ENCODE data around the gene SMG6.

Gene SMG6

DNA sequence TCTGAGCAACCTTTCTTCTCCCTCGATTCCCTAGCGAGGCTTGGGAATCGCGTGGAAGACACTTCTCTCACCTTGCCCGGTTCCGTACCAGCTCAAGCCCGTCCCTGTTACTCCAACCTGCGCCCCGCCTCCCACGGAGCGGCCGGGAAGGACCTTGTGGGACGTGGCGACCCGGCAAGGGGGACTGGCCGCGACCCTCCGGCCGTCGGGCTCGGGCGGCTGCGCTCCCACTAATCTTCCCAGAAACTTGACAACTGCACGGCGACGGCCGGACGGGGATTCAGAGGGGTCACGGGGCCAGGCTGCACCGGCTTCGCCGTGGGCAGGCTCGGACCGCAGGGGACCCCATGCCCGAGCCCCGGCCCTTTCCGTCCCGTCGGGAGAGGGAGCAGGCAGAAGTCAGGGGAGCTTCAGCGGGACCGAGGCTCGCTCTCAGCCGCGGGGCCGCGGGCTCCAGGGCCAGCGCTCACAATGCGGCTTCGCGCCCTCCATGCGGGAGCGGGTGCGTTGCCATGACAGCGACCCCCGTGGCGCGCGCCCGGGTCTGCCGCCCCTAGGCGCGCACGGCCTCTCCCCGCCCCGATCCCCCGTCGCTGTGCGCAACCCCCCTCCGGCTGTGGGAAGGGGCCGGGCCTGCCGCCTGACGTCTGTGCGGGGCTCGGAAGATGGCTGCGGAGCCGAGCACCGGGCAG lies 33.4 kb upstream of the SMG6 start, which contains the start of gene SGSM2:
Gene SGSM2 (plus strand): TSS at position 650 of the 692 bp plus-strand sequence. CDS start 188 bp downstream, outside the sequence.
- ChIA-PET CTCF (interaction anchor here (0.5 to 10.9 kb wide), 10 partner anchors 11 to 450 kb away, joined by 3 to 110 read pairs (median 4); no protein-coding TSS in a partner anchor), POLR2A (interaction anchor here (0.5 to 4.0 kb wide), 18 partner anchors 8 to 79 kb away, joined by 3 to 49 read pairs (median 6); partner anchors contain the start of genes SMG6 and SRR)
- Histone ChIP-seq H3K9me3 (ENCODE audit: control insufficient read depth, insufficient read depth, low read depth, low read length) (no peaks in the 10 kb centered on the region), H3K27ac (ENCODE audit: extremely low read depth, low read depth, low read length) (peak within 1 kb of the TSS; percentile 88), H3K4me1 (ENCODE audit: control insufficient read depth, insufficient read depth, low read length) (peaks cover 14% of the 10 kb centered on the region), H3K4me3 (ENCODE audit: low read depth, low read length) (peak within 1 kb of the TSS; percentile 56), H3K36me3 (ENCODE audit: control insufficient read depth in 2 of 2, insufficient read depth in 1 of 2, low read length in 2 of 2) (peaks cover 34 to 42% of the 10 kb centered on the region in 2 experiments)
- TF ChIP-seq ZSCAN23 (tag by site-specific recombination; IDR thresholded peaks at IDR 0.05) (no peak), ZIC2 (tag by site-specific recombination; IDR thresholded peaks at IDR 0.05) (peak; percentile 42), ZNF2 (tag by site-specific recombination; IDR thresholded peaks at IDR 0.05) (0 out of 2 replicates have a peak, but pooled peaks have one; percentile 9), ZNF777 (tag by site-specific recombination; IDR thresholded peaks at IDR 0.05; ENCODE audit: borderline replicate concordance) (peak; percentile 72; the same call in 1 of the 2 replicates), MEIS1 (CRISPR knock-in tag; IDR thresholded peaks at IDR 0.05; ENCODE audit: borderline replicate concordance) (no peak), GFI1B (tag by site-specific recombination; IDR thresholded peaks at IDR 0.05) (no peak), BCL11B (tag by site-specific recombination; IDR thresholded peaks at IDR 0.05; ENCODE audit: low read depth) (peak; percentile 46; the same call in 1 of the 2 replicates), ZNF324 (tag by site-specific recombination; IDR thresholded peaks at IDR 0.05) (no peak), ZNF335 (tag by site-specific recombination; conservative IDR thresholded peaks at IDR 0.05) (peak; percentile 99), ZNF391 (tag by site-specific recombination; IDR thresholded peaks at IDR 0.05; ENCODE audit: borderline replicate concordance, low read depth) (no peak), ZNF544 (tag by site-specific recombination; IDR thresholded peaks at IDR 0.05) (no peak), ZNF623 (tag by site-specific recombination; IDR thresholded peaks at IDR 0.05) (no peak), ZNF146 (tag by site-specific recombination; IDR thresholded peaks at IDR 0.05) (no peak), ZNF747 (tag by site-specific recombination; IDR thresholded peaks at IDR 0.05) (no peak), ZNF560 (tag by site-specific recombination; IDR thresholded peaks at IDR 0.05; ENCODE audit: borderline replicate concordance) (no peak), ZNF654 (tag by site-specific recombination; IDR thresholded peaks at IDR 0.05; ENCODE audit: low read depth) (no peak), ZNF473 (tag by site-specific recombination; IDR thresholded peaks at IDR 0.05) (no peak), ZNF423 (tag by site-specific recombination; IDR thresholded peaks at IDR 0.05) (peak; percentile 66; the same call in 1 of the 2 replicates), ZNF529 (tag by site-specific recombination; IDR thresholded peaks at IDR 0.05; ENCODE audit: insufficient replicate concordance) (no peak), ZNF792 (tag by site-specific recombination; IDR thresholded peaks at IDR 0.05) (no peak), ZEB2 (tag by site-specific recombination; IDR thresholded peaks at IDR 0.05) (no peak), ZNF664 (tag by site-specific recombination; IDR thresholded peaks at IDR 0.05) (no peak)
- TF ChIP-seq, protein P1, sequence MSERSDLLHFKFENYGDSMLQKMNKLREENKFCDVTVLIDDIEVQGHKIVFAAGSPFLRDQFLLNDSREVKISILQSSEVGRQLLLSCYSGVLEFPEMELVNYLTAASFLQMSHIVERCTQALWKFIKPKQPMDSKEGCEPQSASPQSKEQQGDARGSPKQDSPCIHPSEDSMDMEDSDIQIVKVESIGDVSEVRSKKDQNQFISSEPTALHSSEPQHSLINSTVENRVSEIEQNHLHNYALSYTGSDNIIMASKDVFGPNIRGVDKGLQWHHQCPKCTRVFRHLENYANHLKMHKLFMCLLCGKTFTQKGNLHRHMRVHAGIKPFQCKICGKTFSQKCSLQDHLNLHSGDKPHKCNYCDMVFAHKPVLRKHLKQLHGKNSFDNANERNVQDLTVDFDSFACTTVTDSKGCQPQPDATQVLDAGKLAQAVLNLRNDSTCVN (tag by site-specific recombination; optimal IDR thresholded peaks at IDR 0.05) = peak; percentile 81
- TF ChIP-seq, protein P2, sequence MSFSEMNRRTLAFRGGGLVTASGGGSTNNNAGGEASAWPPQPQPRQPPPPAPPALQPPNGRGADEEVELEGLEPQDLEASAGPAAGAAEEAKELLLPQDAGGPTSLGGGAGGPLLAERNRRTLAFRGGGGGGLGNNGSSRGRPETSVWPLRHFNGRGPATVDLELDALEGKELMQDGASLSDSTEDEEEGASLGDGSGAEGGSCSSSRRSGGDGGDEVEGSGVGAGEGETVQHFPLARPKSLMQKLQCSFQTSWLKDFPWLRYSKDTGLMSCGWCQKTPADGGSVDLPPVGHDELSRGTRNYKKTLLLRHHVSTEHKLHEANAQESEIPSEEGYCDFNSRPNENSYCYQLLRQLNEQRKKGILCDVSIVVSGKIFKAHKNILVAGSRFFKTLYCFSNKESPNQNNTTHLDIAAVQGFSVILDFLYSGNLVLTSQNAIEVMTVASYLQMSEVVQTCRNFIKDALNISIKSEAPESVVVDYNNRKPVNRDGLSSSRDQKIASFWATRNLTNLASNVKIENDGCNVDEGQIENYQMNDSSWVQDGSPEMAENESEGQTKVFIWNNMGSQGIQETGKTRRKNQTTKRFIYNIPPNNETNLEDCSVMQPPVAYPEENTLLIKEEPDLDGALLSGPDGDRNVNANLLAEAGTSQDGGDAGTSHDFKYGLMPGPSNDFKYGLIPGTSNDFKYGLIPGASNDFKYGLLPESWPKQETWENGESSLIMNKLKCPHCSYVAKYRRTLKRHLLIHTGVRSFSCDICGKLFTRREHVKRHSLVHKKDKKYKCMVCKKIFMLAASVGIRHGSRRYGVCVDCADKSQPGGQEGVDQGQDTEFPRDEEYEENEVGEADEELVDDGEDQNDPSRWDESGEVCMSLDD (tag by site-specific recombination; IDR thresholded peaks at IDR 0.05) = no peak
- TF ChIP-seq, protein P3, sequence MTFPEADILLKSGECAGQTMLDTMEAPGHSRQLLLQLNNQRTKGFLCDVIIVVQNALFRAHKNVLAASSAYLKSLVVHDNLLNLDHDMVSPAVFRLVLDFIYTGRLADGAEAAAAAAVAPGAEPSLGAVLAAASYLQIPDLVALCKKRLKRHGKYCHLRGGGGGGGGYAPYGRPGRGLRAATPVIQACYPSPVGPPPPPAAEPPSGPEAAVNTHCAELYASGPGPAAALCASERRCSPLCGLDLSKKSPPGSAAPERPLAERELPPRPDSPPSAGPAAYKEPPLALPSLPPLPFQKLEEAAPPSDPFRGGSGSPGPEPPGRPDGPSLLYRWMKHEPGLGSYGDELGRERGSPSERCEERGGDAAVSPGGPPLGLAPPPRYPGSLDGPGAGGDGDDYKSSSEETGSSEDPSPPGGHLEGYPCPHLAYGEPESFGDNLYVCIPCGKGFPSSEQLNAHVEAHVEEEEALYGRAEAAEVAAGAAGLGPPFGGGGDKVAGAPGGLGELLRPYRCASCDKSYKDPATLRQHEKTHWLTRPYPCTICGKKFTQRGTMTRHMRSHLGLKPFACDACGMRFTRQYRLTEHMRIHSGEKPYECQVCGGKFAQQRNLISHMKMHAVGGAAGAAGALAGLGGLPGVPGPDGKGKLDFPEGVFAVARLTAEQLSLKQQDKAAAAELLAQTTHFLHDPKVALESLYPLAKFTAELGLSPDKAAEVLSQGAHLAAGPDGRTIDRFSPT (tag by site-specific recombination; IDR thresholded peaks at IDR 0.05) = no peak
- TF ChIP-seq, protein P4, sequence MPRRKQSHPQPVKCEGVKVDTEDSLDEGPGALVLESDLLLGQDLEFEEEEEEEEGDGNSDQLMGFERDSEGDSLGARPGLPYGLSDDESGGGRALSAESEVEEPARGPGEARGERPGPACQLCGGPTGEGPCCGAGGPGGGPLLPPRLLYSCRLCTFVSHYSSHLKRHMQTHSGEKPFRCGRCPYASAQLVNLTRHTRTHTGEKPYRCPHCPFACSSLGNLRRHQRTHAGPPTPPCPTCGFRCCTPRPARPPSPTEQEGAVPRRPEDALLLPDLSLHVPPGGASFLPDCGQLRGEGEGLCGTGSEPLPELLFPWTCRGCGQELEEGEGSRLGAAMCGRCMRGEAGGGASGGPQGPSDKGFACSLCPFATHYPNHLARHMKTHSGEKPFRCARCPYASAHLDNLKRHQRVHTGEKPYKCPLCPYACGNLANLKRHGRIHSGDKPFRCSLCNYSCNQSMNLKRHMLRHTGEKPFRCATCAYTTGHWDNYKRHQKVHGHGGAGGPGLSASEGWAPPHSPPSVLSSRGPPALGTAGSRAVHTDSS (tag by site-specific recombination; IDR thresholded peaks at IDR 0.05) = no peak
- TF ChIP-seq, protein P5, sequence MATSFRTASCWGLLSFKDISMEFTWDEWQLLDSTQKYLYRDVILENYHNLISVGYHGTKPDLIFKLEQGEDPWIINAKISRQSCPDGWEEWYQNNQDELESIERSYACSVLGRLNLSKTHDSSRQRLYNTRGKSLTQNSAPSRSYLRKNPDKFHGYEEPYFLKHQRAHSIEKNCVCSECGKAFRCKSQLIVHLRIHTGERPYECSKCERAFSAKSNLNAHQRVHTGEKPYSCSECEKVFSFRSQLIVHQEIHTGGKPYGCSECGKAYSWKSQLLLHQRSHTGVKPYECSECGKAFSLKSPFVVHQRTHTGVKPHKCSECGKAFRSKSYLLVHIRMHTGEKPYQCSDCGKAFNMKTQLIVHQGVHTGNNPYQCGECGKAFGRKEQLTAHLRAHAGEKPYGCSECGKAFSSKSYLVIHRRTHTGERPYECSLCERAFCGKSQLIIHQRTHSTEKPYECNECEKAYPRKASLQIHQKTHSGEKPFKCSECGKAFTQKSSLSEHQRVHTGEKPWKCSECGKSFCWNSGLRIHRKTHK (tag by site-specific recombination; IDR thresholded peaks at IDR 0.05) = no peak
- TF ChIP-seq, protein P6, sequence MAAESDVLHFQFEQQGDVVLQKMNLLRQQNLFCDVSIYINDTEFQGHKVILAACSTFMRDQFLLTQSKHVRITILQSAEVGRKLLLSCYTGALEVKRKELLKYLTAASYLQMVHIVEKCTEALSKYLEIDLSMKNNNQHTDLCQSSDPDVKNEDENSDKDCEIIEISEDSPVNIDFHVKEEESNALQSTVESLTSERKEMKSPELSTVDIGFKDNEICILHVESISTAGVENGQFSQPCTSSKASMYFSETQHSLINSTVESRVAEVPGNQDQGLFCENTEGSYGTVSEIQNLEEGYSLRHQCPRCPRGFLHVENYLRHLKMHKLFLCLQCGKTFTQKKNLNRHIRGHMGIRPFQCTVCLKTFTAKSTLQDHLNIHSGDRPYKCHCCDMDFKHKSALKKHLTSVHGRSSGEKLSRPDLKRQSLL (tag by site-specific recombination; IDR thresholded peaks at IDR 0.05) = no peak
